Breast epithelium (tissue), 3 donors: ENCODE measurements around the gene OXCT2.

Source experiments
- CTCF ChIP-seq, 3 donors: fragments of 450-650 bp; IDR thresholded peaks; one replicate each; pipeline ENCODE4 v1.5.1; 2016 to 2017; ENCODE audit warnings: antibody characterized with exemption in 3 of 3, mild to moderate bottlenecking in 3 of 3, moderate library complexity in 3 of 3
- POLR2AphosphoS5 ChIP-seq, 3 donors: sonication (generic); formaldehyde crosslinking; IDR thresholded peaks; one replicate each; pipeline ENCODE4 v1.6.1; 2017; ENCODE audit warnings: antibody characterized with exemption in 3 of 3

DNA sequence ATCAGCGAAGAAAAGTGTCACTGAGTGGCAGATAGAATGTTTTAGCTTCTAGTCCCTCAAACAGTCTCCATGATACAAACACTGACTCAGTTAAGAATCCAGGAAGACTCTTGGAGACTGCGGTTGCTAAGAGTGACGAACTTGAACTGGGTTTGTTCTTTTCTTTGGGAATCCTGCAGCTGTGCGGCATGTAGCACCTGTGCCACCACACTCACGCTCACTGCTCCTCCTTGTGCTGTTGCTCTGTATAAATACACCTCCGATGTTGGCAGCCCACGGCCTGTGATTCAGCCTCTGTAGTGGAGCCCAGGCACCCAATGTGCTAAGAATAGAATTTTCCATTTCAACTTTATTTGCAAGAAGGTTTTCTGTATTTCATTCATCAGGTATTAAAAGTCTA, 38.0 kb downstream of the OXCT2 start:
- no peak for TF ChIP-seq CTCF (IDR thresholded peaks at IDR 0.05)
- TF ChIP-seq POLR2AphosphoS5 (IDR thresholded peaks at IDR 0.05), result no peak
